Colonic mucosa (tissue), 4 donors: ENCODE results near the gene BLM. TPM values are rescaled to one million over a fixed set of nuclear protein-coding genes. Genes with fewer than 3 reads are reported as not detected.

ENCODE experiments used
- DNase-seq: peaks from one replicate; pipeline ENCODE4 v3.0.0-alpha.2; 2020
- H3K27ac ChIP-seq: fragments of 200-600 bp; one replicate; pipeline ENCODE4 v1.8.0; 2021
- H3K27me3 ChIP-seq: fragments of 200-600 bp; one replicate; pipeline ENCODE4 v1.8.0; 2021
- H3K36me3 ChIP-seq: fragments of 200-600 bp; one replicate; pipeline ENCODE4 v1.8.0; 2021
- H3K4me1 ChIP-seq: fragments of 200-600 bp; one replicate; pipeline ENCODE4 v1.8.0; 2021; ENCODE audit warnings: mild to moderate bottlenecking
- H3K4me3 ChIP-seq: fragments of 200-600 bp; one replicate; pipeline ENCODE4 v1.8.0; 2021
- H3K9ac ChIP-seq, 2 donors: one replicate each; pipeline ENCODE4 v1.7.0; 2013; ENCODE audit warnings: control low read depth in 2 of 2, low read depth in 2 of 2, low read length in 2 of 2
- H3K9me3 ChIP-seq: fragments of 200-600 bp; one replicate; pipeline ENCODE4 v1.8.0; 2021
- intact Hi-C: fragments of 100-400 bp; cut with DNase I; formaldehyde crosslinking; loops from one replicate; pipeline ENCODE4 v1.14.1; 2022
- total RNA-seq, 2 donors: library from RNA; stranded (reverse); fragmentation: NEBNext Ultra II Directional in 1 of 2; extraction: Animal tissue kit (Norgen Biotek cat#: 25700) in 1 of 2; gene quantifications; one replicate each; pipeline ENCODE4 v1.2.1, GENCODE V29; 2021
- TF ChIP-seq, protein P1 (sequence below): fragments of 200-600 bp; IDR thresholded peaks from one replicate; pipeline ENCODE4 v1.8.0; 2022; ENCODE audit warnings: antibody characterized with exemption, mild to moderate bottlenecking
- donor health status: healthy.
- donor health status: DM: no; HTN: no; CAD: no.
- donor health status: DM: no; HTN: no; CAD: no.

BLM gene
- total RNA-seq, 2 donors from 2014 or later = 3.3 to 16.7 TPM

DNA sequence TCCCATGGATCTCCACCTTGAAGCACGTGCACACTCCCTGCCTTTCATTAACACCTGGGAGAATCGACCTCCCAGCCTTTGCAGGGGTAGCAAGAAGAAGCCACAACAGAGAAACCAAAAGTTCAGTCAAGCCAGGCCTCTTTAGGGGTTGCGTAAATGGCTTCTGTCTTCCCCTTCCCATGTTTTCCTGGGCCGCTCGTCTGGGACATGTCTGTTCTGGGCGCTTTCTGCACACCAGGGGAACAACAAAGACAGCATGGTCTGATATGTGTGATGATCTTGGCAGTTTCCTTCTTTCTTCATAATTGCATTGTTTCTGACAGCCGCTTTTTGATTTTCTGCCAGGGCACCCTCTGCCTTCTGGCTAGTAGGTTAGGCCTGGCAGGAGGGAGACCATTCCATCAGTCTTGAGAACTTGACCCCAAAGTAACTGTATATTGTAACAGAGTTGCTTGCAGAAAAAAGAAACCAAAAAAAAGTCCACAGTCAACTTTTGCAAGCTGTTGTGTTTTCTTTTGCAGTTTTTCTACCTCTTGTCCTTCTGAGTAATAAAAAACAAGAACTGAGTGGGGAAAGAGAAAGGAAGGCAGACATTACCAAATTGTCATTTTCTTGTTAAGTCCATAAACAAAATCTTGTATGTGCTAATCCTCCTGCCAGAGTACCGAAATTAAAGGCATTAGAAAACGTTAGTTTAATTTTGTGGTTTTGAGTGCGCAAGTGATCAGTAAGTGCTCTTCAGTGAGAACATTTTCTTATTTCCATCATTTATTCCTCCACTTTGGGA lies 95.2 kb downstream of the BLM start:
- intact Hi-C loops = no loop called here
- H3K9me3 ChIP-seq = no peaks in the 10 kb centered on the region
- H3K4me1 ChIP-seq = peaks cover 3% of the 10 kb centered on the region
- TF ChIP-seq, protein P1, sequence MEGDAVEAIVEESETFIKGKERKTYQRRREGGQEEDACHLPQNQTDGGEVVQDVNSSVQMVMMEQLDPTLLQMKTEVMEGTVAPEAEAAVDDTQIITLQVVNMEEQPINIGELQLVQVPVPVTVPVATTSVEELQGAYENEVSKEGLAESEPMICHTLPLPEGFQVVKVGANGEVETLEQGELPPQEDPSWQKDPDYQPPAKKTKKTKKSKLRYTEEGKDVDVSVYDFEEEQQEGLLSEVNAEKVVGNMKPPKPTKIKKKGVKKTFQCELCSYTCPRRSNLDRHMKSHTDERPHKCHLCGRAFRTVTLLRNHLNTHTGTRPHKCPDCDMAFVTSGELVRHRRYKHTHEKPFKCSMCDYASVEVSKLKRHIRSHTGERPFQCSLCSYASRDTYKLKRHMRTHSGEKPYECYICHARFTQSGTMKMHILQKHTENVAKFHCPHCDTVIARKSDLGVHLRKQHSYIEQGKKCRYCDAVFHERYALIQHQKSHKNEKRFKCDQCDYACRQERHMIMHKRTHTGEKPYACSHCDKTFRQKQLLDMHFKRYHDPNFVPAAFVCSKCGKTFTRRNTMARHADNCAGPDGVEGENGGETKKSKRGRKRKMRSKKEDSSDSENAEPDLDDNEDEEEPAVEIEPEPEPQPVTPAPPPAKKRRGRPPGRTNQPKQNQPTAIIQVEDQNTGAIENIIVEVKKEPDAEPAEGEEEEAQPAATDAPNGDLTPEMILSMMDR = no peak
- no peak overlapping the region for H3K4me3 ChIP-seq
- no peak overlapping the region for H3K9ac ChIP-seq
- H3K36me3 ChIP-seq = no peaks in the 10 kb centered on the region
- DNase-seq = no peak
- H3K27ac ChIP-seq = no peak overlapping the region
- no peaks in the 10 kb centered on the region for H3K27me3 ChIP-seq

DNA sequence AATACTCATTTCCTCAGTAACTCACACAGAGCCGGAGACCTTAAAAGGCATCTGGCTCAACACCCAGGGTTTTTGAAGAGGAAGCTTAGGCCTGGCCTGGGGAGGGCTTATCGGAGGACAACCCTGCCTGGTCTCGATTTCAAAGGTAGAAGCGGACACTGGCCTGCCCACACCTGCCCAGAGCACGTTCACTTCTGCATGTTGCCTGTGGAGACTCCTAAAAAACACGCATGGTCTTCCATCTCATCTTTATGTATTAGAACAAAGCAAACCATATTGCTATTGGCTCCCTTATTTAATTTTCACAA lies 95.8 kb downstream of the BLM start:
- intact Hi-C loops = no loop called here
- H3K9me3 ChIP-seq = no peaks in the 10 kb centered on the region
- H3K36me3 ChIP-seq = no peaks in the 10 kb centered on the region
- no peak for DNase-seq
- TF ChIP-seq, protein P1 = no peak
- no peak overlapping the region for H3K27ac ChIP-seq
- no peaks in the 10 kb centered on the region for H3K27me3 ChIP-seq
- H3K4me1 ChIP-seq = peaks cover 3% of the 10 kb centered on the region
- H3K9ac ChIP-seq = no peak overlapping the region
- no peak overlapping the region for H3K4me3 ChIP-seq

DNA sequence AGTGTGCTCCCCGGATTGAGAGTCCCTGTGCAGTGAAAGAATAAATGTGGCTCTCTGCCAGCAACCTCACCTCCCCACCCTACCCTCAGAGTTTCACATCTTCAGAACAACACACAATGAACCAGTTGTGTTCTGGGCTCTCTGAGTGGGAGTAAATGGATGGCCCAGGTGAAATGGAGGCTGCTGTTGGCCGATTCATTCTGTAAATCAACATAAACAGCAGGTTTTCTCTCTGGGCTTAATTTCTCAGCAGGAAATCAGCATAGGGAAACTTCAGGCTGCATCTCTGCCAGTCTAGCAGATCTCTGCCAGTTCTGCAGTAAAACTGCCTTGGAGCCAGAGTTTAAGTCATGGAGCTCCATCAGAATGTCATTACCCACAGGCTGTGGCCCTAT lies 96.6 kb downstream of the BLM start:
- intact Hi-C loops = no loop called here
- H3K4me3 ChIP-seq = no peak overlapping the region
- peaks cover 3% of the 10 kb centered on the region for H3K4me1 ChIP-seq
- DNase-seq = no peak
- TF ChIP-seq, protein P1 = no peak
- H3K27ac ChIP-seq = no peak overlapping the region
- H3K27me3 ChIP-seq = no peaks in the 10 kb centered on the region
- H3K36me3 ChIP-seq = no peaks in the 10 kb centered on the region
- H3K9me3 ChIP-seq = no peaks in the 10 kb centered on the region
- no peak overlapping the region for H3K9ac ChIP-seq

DNA sequence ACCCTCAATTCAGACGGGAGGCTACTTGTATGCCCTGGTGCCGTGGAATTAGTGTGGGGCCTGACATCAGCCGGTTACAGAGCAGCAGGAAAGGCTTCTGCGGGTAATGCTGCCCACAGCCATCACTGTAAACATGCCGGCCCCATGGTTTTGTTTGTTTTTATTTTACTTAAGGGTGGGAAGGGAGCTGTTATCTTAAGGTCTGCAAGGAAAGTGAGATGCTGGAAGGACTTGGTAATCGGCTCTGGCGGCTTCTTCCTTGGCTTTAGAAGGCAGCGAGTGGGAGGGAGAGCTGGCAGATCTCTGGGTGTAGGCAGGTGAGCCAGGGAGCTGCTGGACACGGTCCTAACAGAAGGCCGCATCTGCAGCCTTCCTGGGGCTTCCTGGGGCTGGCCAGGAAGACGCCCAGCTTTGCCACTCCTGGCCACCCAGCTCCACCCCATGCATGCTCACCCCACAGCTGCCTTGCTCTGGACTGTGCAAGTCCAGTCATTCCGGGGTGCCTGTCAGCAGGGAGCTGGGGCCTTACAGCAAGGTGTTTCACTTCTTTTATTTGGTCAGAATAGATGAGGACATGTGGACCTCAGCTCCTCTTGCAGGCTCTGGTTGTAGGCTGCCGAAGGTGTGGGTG lies 97.2 kb downstream of the BLM start:
- H3K9me3 ChIP-seq = no peaks in the 10 kb centered on the region
- no peak overlapping the region for H3K27ac ChIP-seq
- no peak overlapping the region for H3K9ac ChIP-seq
- TF ChIP-seq, protein P1 = no peak
- peaks cover 3% of the 10 kb centered on the region for H3K4me1 ChIP-seq
- no peak overlapping the region for H3K4me3 ChIP-seq
- intact Hi-C loops = no loop called here
- no peak for DNase-seq
- H3K27me3 ChIP-seq = no peaks in the 10 kb centered on the region
- no peaks in the 10 kb centered on the region for H3K36me3 ChIP-seq

DNA sequence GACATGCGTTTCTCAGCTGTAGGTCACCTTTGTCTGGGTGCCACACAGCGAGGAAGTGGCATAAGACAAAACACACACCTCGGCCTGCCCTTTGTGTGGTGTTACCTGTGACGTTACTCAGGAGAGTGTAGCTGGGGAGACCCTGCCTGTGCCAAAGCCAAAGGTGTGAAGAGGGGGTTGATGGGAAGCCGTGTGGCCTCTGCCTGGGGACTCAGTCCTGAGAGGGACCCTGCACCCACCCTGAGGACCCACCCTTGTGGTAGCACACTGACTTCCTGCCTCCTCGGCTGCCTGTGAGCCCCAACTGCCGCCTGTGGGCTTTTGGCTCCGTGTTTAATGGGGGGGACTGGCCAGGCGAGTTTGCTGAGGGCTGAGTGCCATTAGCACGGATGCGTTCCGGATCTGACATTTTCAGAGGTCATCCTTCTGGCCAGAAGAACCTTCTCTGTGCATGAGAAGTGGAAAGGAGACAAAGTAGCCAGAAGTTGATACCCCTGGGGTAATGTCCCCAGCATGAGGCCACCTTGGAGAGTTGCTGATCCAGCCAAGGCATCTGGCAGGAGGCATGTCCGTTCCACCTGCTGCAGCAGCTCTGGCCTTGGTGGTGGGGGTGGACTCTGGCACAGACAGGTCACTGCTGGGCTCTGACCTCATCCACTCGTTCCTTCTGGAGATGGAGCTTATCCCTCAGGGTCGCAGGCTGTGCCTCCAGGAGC lies 99.4 kb downstream of the BLM start:
- no peak for DNase-seq
- H3K9me3 ChIP-seq = no peaks in the 10 kb centered on the region
- no peak overlapping the region for H3K27ac ChIP-seq
- H3K4me3 ChIP-seq = no peak overlapping the region
- no peak overlapping the region for H3K9ac ChIP-seq
- H3K4me1 ChIP-seq = peaks cover 3% of the 10 kb centered on the region
- H3K27me3 ChIP-seq = no peaks in the 10 kb centered on the region
- TF ChIP-seq, protein P1 = no peak
- no peaks in the 10 kb centered on the region for H3K36me3 ChIP-seq
- intact Hi-C loops = no loop called here
